Endodermal cell (in vitro differentiated cells): ENCODE data around the gene FBXL19. TPM values are rescaled to one million over a fixed set of nuclear protein-coding genes. Genes with fewer than 3 reads are reported as not detected.

Experiments
- DNase-seq: peaks from one replicate; pipeline ENCODE4 v3.0.0-alpha.2; 2017
- H3K27ac ChIP-seq: 2 replicates; pipeline ENCODE4 v1.5.1; 2013; ENCODE audit warnings: mild to moderate bottlenecking, low read depth, low read length, moderate library complexity
- H3K27me3 ChIP-seq: 2 replicates; pipeline ENCODE4 v1.6.1; 2013; ENCODE audit warnings: mild to moderate bottlenecking, low read length, moderate library complexity; ENCODE audit not compliant: insufficient read depth, control insufficient read depth, poor library complexity, severe bottlenecking
- H3K36me3 ChIP-seq: 2 replicates; pipeline ENCODE4 v1.7.0; 2013; ENCODE audit warnings: mild to moderate bottlenecking, low read length, moderate library complexity; ENCODE audit not compliant: control insufficient read depth, insufficient read depth
- H3K4me1 ChIP-seq: one replicate; pipeline ENCODE4 v1.7.0; 2013; ENCODE audit warnings: low read length; ENCODE audit not compliant: control insufficient read depth, insufficient read depth
- H3K4me3 ChIP-seq: 2 replicates; pipeline ENCODE4 v1.5.1; 2013; ENCODE audit warnings: mild to moderate bottlenecking, low read length, moderate library complexity
- H3K9ac ChIP-seq: 2 replicates; pipeline ENCODE4 v1.6.1; 2013; ENCODE audit warnings: mild to moderate bottlenecking, low read length, moderate library complexity; ENCODE audit not compliant: poor library complexity, severe bottlenecking; ENCODE audit errors: extremely low read depth
- H3K9me3 ChIP-seq: 2 replicates; pipeline ENCODE4 v1.6.1; 2013; ENCODE audit warnings: mild to moderate bottlenecking, low read length, moderate library complexity; ENCODE audit not compliant: control insufficient read depth
- H3K27ac Mint-ChIP-seq: 2 replicates; pipeline ENCODE4 v1.8.0; 2020; ENCODE audit warnings: mixed read lengths
- H3K27me3 Mint-ChIP-seq: 2 replicates; pipeline ENCODE4 v1.8.0; 2021; ENCODE audit warnings: mild to moderate bottlenecking, mixed read lengths; ENCODE audit not compliant: insufficient read depth
- H3K36me3 Mint-ChIP-seq: 2 replicates; pipeline ENCODE4 v1.8.0; 2020; ENCODE audit warnings: low read depth, mixed read lengths
- H3K4me1 Mint-ChIP-seq: 2 replicates; pipeline ENCODE4 v1.8.0; 2020; ENCODE audit warnings: mixed read lengths
- H3K4me3 Mint-ChIP-seq: 2 replicates; pipeline ENCODE4 v1.8.0; 2020; ENCODE audit warnings: mild to moderate bottlenecking, moderate library complexity, mixed read lengths
- H3K9me3 Mint-ChIP-seq: 2 replicates; pipeline ENCODE4 v1.8.0; 2020; ENCODE audit warnings: mild to moderate bottlenecking, mixed read lengths
- CTCF ChIP-seq: fragments of 200-600 bp; sonication (generic); conservative IDR thresholded peaks from 2 replicates; pipeline ENCODE4 v1.5.0; 2021; ENCODE audit warnings: antibody characterized with exemption, mild to moderate bottlenecking
- WGBS, 2 experiments: methylation state at CpG; one replicate each; pipeline versions ENCODE4 v1.1.5 to v1.1.7; 2013; ENCODE audit warnings: missing lambda C conversion rate in 2 of 2, mixed read lengths in 1 of 2; ENCODE audit not compliant: insufficient coverage in 1 of 2, insufficient read length in 1 of 2; 5-methylcytosine and 5-hydroxymethylcytosine counted together
- total RNA-seq, 2 donors: library from RNA; stranded (reverse); fragmentation: NEBNext Ultra II Directional in 1 of 2; extraction: Animal tissue kit (Norgen Biotek cat#: 25700) in 1 of 2; gene quantifications; 2 replicates in 1 of 2; 3 replicates in 1 of 2; pipeline ENCODE4 v1.2.1, GENCODE V29; 2021

FBXL19 gene
- total RNA-seq, 2 donors from 2014 or later = 74.0 to 84.3 TPM

- Mint-ChIP-seq H3K4me1 (peaks cover 20% of the 10 kb centered on the region), H3K27ac (peak overlapping the region; percentile 84), H3K9me3 (no peaks in the 10 kb centered on the region), H3K4me3 (peak overlapping the region; percentile 74), H3K27me3 (no peaks in the 10 kb centered on the region), H3K36me3 (peaks cover 15% of the 10 kb centered on the region)
- H3K27ac ChIP-seq = no peak overlapping the region
- peaks cover 20% of the 10 kb centered on the region for H3K36me3 ChIP-seq
- no peaks in the 10 kb centered on the region for H3K27me3 ChIP-seq
- H3K9ac ChIP-seq = peak overlapping the region; percentile 12
- WGBS, 2 experiments = 65 to 67% methylated on average over 13 to 16 of the region's 16 CpGs
- no peak for DNase-seq
- peaks cover 15% of the 10 kb centered on the region for H3K4me1 ChIP-seq
- H3K9me3 ChIP-seq = no peaks in the 10 kb centered on the region
- peak overlapping the region; percentile 32 for H3K4me3 ChIP-seq
- TF ChIP-seq CTCF = no peak
Measured at GRCh38 chr16:30894540-30895368, 28.6 kb upstream of the FBXL19 start.

GRCh38 chr16:30895627-30896260 is 27.6 kb upstream of the FBXL19 start:
- Mint-ChIP-seq H3K4me1 (peaks cover 20% of the 10 kb centered on the region), H3K27ac (peak overlapping the region; percentile 99), H3K9me3 (no peaks in the 10 kb centered on the region), H3K27me3 (no peaks in the 10 kb centered on the region), H3K4me3 (peak overlapping the region; percentile 75), H3K36me3 (peaks cover 10% of the 10 kb centered on the region)
- WGBS, 2 experiments = 58 to 62% methylated on average over 21 to 32 of the region's 32 CpGs
- no peaks in the 10 kb centered on the region for H3K27me3 ChIP-seq
- peak; percentile 91 for DNase-seq
- H3K4me3 ChIP-seq = peak overlapping the region; percentile 82
- H3K9ac ChIP-seq = peak overlapping the region; percentile 83
- TF ChIP-seq CTCF = no peak
- peaks cover 15% of the 10 kb centered on the region for H3K4me1 ChIP-seq
- H3K9me3 ChIP-seq = no peaks in the 10 kb centered on the region
- H3K27ac ChIP-seq = peak overlapping the region; percentile 94
- peaks cover 14% of the 10 kb centered on the region for H3K36me3 ChIP-seq

- Mint-ChIP-seq H3K4me1 (peaks cover 20% of the 10 kb centered on the region), H3K36me3 (peaks cover 6% of the 10 kb centered on the region), H3K9me3 (no peaks in the 10 kb centered on the region), H3K4me3 (peak within 1 kb of the TSS; percentile 75), H3K27ac (peak within 1 kb of the TSS; percentile 99), H3K27me3 (peaks cover 2% of the 10 kb centered on the region)
- 2% methylated on average over 24 of the region's 31 CpGs; no CpG with 5 or more reads in 1 of the 2 experiments for WGBS, 2 experiments
- H3K4me1 ChIP-seq = peaks cover 15% of the 10 kb centered on the region
- no peaks in the 10 kb centered on the region for H3K27me3 ChIP-seq
- H3K4me3 ChIP-seq = peak within 1 kb of the TSS; percentile 82
- TF ChIP-seq CTCF = no peak
- peaks cover 12% of the 10 kb centered on the region for H3K36me3 ChIP-seq
- peak within 1 kb of the TSS; percentile 83 for H3K9ac ChIP-seq
- DNase-seq = peak; percentile 93
- no peaks in the 10 kb centered on the region for H3K9me3 ChIP-seq
- peak within 1 kb of the TSS; percentile 94 for H3K27ac ChIP-seq
Measured at GRCh38 chr16:30896261-30896888, 27.0 kb upstream of the FBXL19 start, which contains the start of gene CTF1. Gene CTF1, plus strand, starts transcription at chr16:30896614. Its CDS starts 30 bp downstream, at chr16:30896644.
